H9 (cell line): Measurements from ENCODE around the gene ALOX5AP. TPM values are rescaled to one million over a fixed set of nuclear protein-coding genes. Genes with fewer than 3 reads are reported as not detected.

Experiments used
- DNase-seq: peaks from one replicate; pipeline ENCODE4 v3.0.0-alpha.2; 2017
- H2AFZ ChIP-seq: one replicate; pipeline ENCODE4 v1.6.1; 2013; ENCODE audit warnings: mild to moderate bottlenecking, low read length, control low read depth, moderate library complexity
- H2AK5ac ChIP-seq: 2 replicates; pipeline ENCODE4 v1.6.1; 2013; ENCODE audit warnings: low read length, control low read depth, mixed read lengths; ENCODE audit not compliant: insufficient read length
- H2BK120ac ChIP-seq: one replicate; pipeline ENCODE4 v1.6.1; 2013; ENCODE audit warnings: low read depth, mild to moderate bottlenecking, low read length, control low read depth, inconsistent platforms; ENCODE audit not compliant: poor library complexity, severe bottlenecking
- H2BK12ac ChIP-seq: 2 replicates; pipeline ENCODE4 v1.6.1; 2013; ENCODE audit warnings: low read length, control low read depth, mixed read lengths, low read depth; ENCODE audit not compliant: insufficient read length
- H2BK15ac ChIP-seq: 2 replicates; pipeline ENCODE4 v1.6.1; 2013; ENCODE audit warnings: low read depth, low read length, control low read depth
- H2BK20ac ChIP-seq: one replicate; pipeline ENCODE4 v1.6.1; 2013; ENCODE audit warnings: low read depth, mild to moderate bottlenecking, low read length, control low read depth, inconsistent platforms; ENCODE audit not compliant: poor library complexity, severe bottlenecking
- H2BK5ac ChIP-seq: 2 replicates; pipeline ENCODE4 v1.6.1; 2013; ENCODE audit warnings: low read length, control low read depth, mixed read lengths; ENCODE audit not compliant: insufficient read length
- H3K14ac ChIP-seq: 2 replicates; pipeline ENCODE4 v1.6.1; 2013; ENCODE audit warnings: low read length, control low read depth; ENCODE audit not compliant: insufficient read depth
- H3K18ac ChIP-seq: 2 replicates; pipeline ENCODE4 v1.6.1; 2013; ENCODE audit warnings: low read depth, mild to moderate bottlenecking, mixed read lengths, low read length, control low read depth; ENCODE audit not compliant: insufficient read length
- H3K23ac ChIP-seq: 2 replicates; pipeline ENCODE4 v1.6.1; 2013; ENCODE audit warnings: low read length, control low read depth, mixed read lengths, low read depth; ENCODE audit not compliant: insufficient read length
- H3K23me2 ChIP-seq: 2 replicates; pipeline ENCODE4 v1.6.1; 2013; ENCODE audit warnings: low read depth, mild to moderate bottlenecking, mixed read lengths, low read length, control low read depth; ENCODE audit not compliant: insufficient read length, poor library complexity, severe bottlenecking
- H3K27ac ChIP-seq: 2 replicates; pipeline ENCODE4 v1.5.1; 2013; ENCODE audit warnings: low read length, control low read depth, mixed read lengths, low read depth; ENCODE audit not compliant: insufficient read length
- H3K27me3 ChIP-seq: 2 replicates; pipeline ENCODE4 v1.6.1; 2013; ENCODE audit warnings: low read length, control low read depth, inconsistent platforms; ENCODE audit not compliant: insufficient read depth
- H3K4ac ChIP-seq: 2 replicates; pipeline ENCODE4 v1.6.1; 2013; ENCODE audit warnings: low read depth, mild to moderate bottlenecking, control low read depth, inconsistent platforms, low read length, moderate library complexity
- H3K4me1 ChIP-seq: 2 replicates; pipeline ENCODE4 v1.6.1; 2013; ENCODE audit warnings: low read length, control low read depth, inconsistent platforms; ENCODE audit not compliant: insufficient read depth
- H3K4me2 ChIP-seq: 2 replicates; pipeline ENCODE4 v1.6.1; 2013; ENCODE audit warnings: low read length, control low read depth, mixed read lengths; ENCODE audit not compliant: insufficient read length, insufficient read depth
- H3K56ac ChIP-seq: 2 replicates; pipeline ENCODE4 v1.6.1; 2013; ENCODE audit warnings: low read depth, mild to moderate bottlenecking, mixed read lengths, low read length, control low read depth; ENCODE audit not compliant: insufficient read length
- H3K79me1 ChIP-seq: 2 replicates; pipeline ENCODE4 v1.6.1; 2013; ENCODE audit warnings: low read depth, mild to moderate bottlenecking, moderate library complexity, low read length, control low read depth, inconsistent platforms; ENCODE audit not compliant: insufficient read depth, poor library complexity, severe bottlenecking
- H3K79me2 ChIP-seq: 2 replicates; pipeline ENCODE4 v1.6.1; 2013; ENCODE audit warnings: low read length, control low read depth, inconsistent platforms; ENCODE audit not compliant: insufficient read depth
- H3K9ac ChIP-seq: 2 replicates; pipeline ENCODE4 v1.6.1; 2013; ENCODE audit warnings: low read length, control low read depth, mixed read lengths; ENCODE audit not compliant: insufficient read length; ENCODE audit errors: extremely low read depth
- H3K9me3 ChIP-seq: one replicate; pipeline ENCODE4 v1.6.1; 2013; ENCODE audit warnings: low read depth, low read length, inconsistent platforms; ENCODE audit not compliant: control insufficient read depth
- H3T11ph ChIP-seq: one replicate; pipeline ENCODE4 v1.6.1; 2013; ENCODE audit warnings: mild to moderate bottlenecking, low read length, control low read depth, inconsistent platforms
- H4K20me1 ChIP-seq: one replicate; pipeline ENCODE4 v1.6.1; 2013; ENCODE audit not compliant: control insufficient read depth, insufficient read length, insufficient read depth
- H4K5ac ChIP-seq: 2 replicates; pipeline ENCODE4 v1.6.1; 2013; ENCODE audit warnings: low read depth, mild to moderate bottlenecking, mixed read lengths, low read length, control low read depth; ENCODE audit not compliant: insufficient read length
- H4K8ac ChIP-seq: replicated peaks from 2 replicates; pipeline ENCODE4 v1.6.1; 2013; ENCODE audit warnings: low read length, control low read depth, mixed read lengths, low read depth; ENCODE audit not compliant: insufficient read length
- H4K91ac ChIP-seq: 2 replicates; pipeline ENCODE4 v1.6.1; 2013; ENCODE audit warnings: low read depth, mild to moderate bottlenecking, moderate library complexity, mixed read lengths, low read length, control low read depth; ENCODE audit not compliant: insufficient read length
- H3K27ac Mint-ChIP-seq, 3 experiments: 2 replicates in 2 of 3; 3 replicates in 1 of 3; pipeline ENCODE4 v1.8.0; 2020 to 2021; ENCODE audit warnings: mixed read lengths in 3 of 3, mild to moderate bottlenecking in 1 of 3, moderate library complexity in 1 of 3
- H3K27me3 Mint-ChIP-seq: 2 replicates; pipeline ENCODE4 v1.8.0; 2021; ENCODE audit warnings: low read depth, mild to moderate bottlenecking, moderate library complexity, mixed read lengths
- H3K36me3 Mint-ChIP-seq, 3 experiments: 2 replicates in 2 of 3; 3 replicates in 1 of 3; pipeline ENCODE4 v1.8.0; 2020 to 2021; ENCODE audit warnings: low read depth in 3 of 3, mixed read lengths in 3 of 3; ENCODE audit not compliant: insufficient read depth in 1 of 3
- H3K4me1 Mint-ChIP-seq, 2 experiments: 2 replicates each; pipeline ENCODE4 v1.8.0; 2020; ENCODE audit warnings: mixed read lengths in 2 of 2
- H3K4me3 Mint-ChIP-seq, 2 experiments: 2 replicates in 1 of 2; 3 replicates in 1 of 2; pipeline ENCODE4 v1.8.0; 2020 to 2021; ENCODE audit warnings: mild to moderate bottlenecking in 2 of 2, mixed read lengths in 2 of 2, moderate library complexity in 1 of 2
- H3K9me3 Mint-ChIP-seq, 2 experiments: 2 replicates in 1 of 2; 3 replicates in 1 of 2; pipeline ENCODE4 v1.8.0; 2020; ENCODE audit warnings: mild to moderate bottlenecking in 2 of 2, mixed read lengths in 2 of 2, moderate library complexity in 1 of 2
- CTCF ChIP-seq: fragments of 200-600 bp; sonication (generic); conservative IDR thresholded peaks from 3 replicates; pipeline ENCODE4 v1.8.0; 2021; ENCODE audit warnings: antibody characterized with exemption, mild to moderate bottlenecking
- total RNA-seq: library from RNA; stranded (reverse); gene quantifications from 2 replicates; pipeline ENCODE4 v1.2.1, GENCODE V29; 2021

The ALOX5AP gene
- total RNA-seq, 1 experiment from 2014 or later = not detected

- H3K79me2 ChIP-seq = no peaks in the 10 kb centered on the region
- H2BK5ac ChIP-seq = no peak overlapping the region
- no peaks in the 10 kb centered on the region for H3K4me1 ChIP-seq
- H3K9me3 ChIP-seq = no peaks in the 10 kb centered on the region
- H3K4ac ChIP-seq = no peak overlapping the region
- H3K56ac ChIP-seq = no peak overlapping the region
- no peak overlapping the region for H3K27ac Mint-ChIP-seq
- H3K4me2 ChIP-seq = no peak overlapping the region
- H3K36me3 Mint-ChIP-seq = no peaks in the 10 kb centered on the region
- no peak overlapping the region for H3K14ac ChIP-seq
- H3K27me3 ChIP-seq = no peaks in the 10 kb centered on the region
- H4K5ac ChIP-seq = no peak overlapping the region
- no peaks in the 10 kb centered on the region for H4K20me1 ChIP-seq
- H3T11ph ChIP-seq = no peak overlapping the region
- no peak overlapping the region for H2BK120ac ChIP-seq
- H2AFZ ChIP-seq = no peak overlapping the region
- H3K4me3 Mint-ChIP-seq = no peak overlapping the region
- no peak overlapping the region for H3K27ac ChIP-seq
- no peak overlapping the region for H2BK15ac ChIP-seq
- no peak overlapping the region for H3K23ac ChIP-seq
- H2BK12ac ChIP-seq = no peak overlapping the region
- H2AK5ac ChIP-seq = no peak overlapping the region
- H3K9me3 Mint-ChIP-seq = no peaks in the 10 kb centered on the region; a peak in 1 of 5 replicates
- no peaks in the 10 kb centered on the region for H3K23me2 ChIP-seq
- TF ChIP-seq CTCF = no peak
- H3K4me1 Mint-ChIP-seq = peaks cover 10% of the 10 kb centered on the region in 2 experiments
- no peaks in the 10 kb centered on the region for H3K27me3 Mint-ChIP-seq
- no peak overlapping the region for H3K18ac ChIP-seq
- H3K79me1 ChIP-seq = no peaks in the 10 kb centered on the region
- no peak overlapping the region for H3K9ac ChIP-seq
- no peak for DNase-seq
- H4K91ac ChIP-seq = no peak overlapping the region
- H2BK20ac ChIP-seq = no peak overlapping the region
- no peak overlapping the region for H4K8ac ChIP-seq
Observed at GRCh38 chr13:30773561-30773960, 38.2 kb downstream of the ALOX5AP start.
